ENCODE results near the gene YY1AP1. TPM values are rescaled to one million over a fixed set of nuclear protein-coding genes. Genes with fewer than 3 reads are reported as not detected.
"Not testable (repeated sequence)": the region's sequence is repeated elsewhere in the genome, so short reads cannot be mapped to it uniquely, and the experiment has no call there.

Gene YY1AP1
- total RNA-seq, 1 donor from 2014 or later = 91.7 TPM

DNA sequence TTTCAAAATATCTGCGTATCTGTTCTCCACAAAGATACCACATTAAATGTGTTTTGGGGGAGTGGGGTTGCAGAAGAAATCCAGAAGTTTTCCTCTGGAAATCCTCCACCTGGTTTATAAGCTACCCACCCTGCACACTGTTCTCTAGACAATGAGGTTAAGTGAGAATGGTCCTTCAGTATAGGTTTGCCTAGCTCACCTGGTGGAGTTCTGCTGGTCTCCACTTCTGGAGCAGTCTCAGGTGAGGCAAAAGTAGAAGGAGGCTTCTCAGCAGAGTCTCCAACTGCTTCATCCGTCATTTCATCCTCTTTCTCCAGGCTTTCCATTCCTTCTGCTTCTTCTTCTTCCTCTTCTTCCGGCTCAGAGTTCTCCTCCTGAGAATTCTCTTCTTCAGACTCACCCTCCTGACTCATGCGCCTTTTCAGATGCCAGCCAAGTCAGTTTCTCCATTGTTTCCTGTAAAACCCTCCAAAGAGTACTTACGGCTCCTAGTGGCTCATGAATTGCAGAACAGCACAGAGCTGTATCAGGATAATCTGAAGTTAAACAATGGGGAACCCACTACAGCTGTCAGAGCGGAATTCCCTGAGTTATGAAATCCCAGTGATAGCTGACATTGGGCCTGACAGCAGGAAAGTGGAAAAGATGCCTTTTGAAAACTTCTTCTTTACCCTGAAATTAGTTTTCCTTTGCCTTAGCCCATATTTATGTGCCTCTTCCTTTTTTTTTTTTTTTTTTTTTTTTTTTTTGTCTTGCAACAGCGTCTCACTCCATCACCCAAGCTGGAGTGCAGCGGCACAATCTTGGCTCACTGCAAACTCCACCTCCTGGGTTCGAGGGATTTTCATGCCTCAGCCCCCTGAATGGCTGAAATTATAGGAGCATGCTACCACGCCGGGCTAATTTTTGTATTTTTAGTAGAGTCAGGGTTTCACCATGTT lies 40.1 kb downstream of the YY1AP1 start:
- no peak for DNase-seq (ENCODE audit: low spot score)

DNA sequence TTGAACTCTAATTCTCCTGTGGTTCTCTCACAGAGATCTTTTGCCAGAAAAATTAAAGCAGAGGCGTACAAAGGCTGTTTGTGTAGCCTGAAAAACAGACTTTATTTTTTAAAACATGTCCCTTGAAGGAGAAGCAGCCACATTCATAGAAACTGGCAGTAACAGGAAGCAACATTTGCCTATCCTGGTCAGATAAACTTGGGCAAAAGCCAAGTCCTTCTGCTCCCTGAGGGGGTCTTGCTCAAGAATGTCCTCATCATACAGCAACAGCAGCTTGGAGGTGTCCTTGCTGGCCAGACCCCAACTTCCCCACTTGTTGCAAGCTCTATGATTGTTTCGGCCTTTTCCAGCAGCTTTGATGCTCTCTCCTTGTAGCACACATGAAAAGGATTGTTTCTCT lies 42.3 kb downstream of the YY1AP1 start:
- no peak for DNase-seq (ENCODE audit: low spot score)

GRCh38 chr1:155645648-155646047 lies 42.9 kb downstream of the YY1AP1 start:
- no peak for DNase-seq (ENCODE audit: low spot score)

- no peak for DNase-seq (ENCODE audit: low spot score)
Observed at GRCh38 chr1:155645034-155645598, 43.5 kb downstream of the YY1AP1 start.

GRCh38 chr1:155643230-155643629 lies 45.3 kb downstream of the YY1AP1 start:
- no peak for DNase-seq (ENCODE audit: low spot score)

DNA sequence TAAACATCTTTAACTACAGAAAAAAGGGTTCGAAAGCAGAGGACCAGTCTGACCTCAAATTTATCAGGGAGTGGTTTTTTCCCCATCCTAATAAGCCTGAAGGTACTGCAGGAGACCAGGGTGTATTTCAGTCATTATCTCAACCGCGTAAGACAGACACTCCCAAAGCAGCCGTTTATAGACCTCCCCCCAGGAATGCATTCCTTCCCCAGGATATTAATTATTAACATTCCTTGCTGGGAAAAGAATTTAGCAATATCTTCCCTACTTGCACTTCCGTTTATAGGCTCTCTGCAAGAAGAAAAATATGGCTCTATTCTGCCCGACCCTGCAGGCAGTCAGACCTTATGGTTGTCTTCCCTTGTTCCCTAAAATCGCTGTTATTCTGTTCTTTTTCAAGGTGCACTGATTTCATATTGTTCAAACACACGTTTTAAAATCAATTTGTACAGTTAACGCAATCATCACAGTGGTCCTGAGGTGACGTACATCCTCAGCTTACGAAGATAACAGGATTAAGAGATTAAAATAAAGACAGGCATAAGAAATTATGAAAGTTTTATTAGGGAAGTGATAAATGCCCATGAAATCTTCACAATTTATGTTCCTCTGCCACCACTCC lies 45.9 kb downstream of the YY1AP1 start:
- not testable (repeated sequence) for DNase-seq (ENCODE audit: low spot score)

DNA sequence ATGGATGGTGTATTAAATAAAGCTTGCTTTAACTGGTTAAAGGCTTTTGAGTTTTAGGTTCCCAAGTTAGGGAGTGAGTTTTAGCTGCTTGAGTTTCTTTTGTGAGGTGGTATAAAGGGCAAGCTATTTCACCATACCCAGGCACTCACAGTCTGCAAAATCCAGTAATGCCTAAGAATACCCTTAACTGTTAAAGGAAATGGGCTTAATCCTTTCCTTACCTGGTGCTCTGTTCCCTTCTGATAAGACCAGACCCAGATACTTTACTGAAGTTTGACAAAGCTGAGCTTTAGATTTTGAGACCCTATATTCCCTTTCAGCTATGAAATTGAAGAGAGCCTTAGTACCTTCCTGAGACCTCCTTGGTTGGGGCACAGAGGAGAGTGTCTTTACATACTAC lies 48.2 kb downstream of the YY1AP1 start:
- DNase-seq (ENCODE audit: low spot score) = no peak

GRCh38 chr1:155636397-155637153 lies 52.0 kb downstream of the YY1AP1 start:
- no peak for DNase-seq (ENCODE audit: low spot score)

DNA sequence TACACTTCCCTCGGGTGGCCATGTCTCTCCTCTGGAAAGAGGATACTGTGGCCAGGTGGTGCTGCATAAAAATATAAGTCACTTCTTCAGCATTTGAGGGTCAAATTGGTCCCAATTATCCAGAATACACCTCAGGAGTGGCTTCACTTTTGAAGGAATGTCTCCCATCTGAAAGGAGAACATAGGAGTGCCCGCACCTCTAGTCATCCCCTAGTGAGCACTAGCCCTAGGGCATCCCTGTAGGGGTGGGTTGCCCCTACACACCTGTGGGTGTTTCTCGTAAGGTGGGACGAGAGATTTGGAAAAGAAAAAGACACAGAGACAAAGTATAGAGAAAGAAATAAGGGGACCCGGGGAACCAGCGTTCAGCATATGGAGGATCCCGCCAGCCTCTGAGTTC lies 62.1 kb downstream of the YY1AP1 start:
- not testable (repeated sequence) for DNase-seq (ENCODE audit: low spot score)

DNA sequence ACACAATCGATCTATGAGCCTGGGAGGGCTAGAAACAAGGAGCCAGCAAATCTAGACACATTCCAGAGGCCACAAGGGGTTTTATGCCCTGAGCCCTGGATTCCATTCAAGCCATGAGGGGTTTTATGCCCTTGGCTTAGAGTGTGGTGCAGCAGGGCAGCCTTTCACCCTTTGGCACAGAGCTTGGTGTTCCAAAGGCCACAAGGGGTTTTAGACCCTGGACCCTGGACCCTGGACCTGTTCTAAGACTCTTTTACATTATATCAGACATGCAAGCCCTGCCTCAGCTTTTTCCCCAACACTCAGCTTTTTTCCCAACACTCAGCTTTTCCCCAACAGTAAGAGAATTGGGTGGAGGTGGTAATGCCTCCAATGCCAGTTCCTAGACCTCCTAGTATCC lies 65.2 kb downstream of the YY1AP1 start:
- no peak for DNase-seq (ENCODE audit: low spot score)

DNA sequence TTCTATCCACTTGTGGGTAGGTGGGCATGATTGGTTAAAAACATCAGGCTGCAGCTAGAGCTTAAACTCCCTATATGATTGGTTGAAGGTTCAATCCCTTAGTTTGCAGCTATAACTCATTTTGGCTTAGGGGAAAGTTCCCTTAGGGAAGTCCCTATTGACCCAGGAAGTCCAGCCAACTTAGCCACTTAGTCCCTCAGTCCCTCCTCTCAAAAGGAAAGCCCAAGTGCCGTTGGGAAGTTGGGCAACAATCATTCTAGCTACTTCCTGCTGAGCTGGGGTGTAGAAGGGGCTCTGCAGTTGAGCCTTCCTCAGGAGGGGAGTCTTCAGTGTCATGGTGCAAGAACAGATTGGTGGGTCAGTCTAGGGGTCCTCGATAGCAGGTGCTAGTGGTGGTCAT lies 66.4 kb downstream of the YY1AP1 start:
- DNase-seq (ENCODE audit: low spot score) = no peak

- not testable (repeated sequence) for DNase-seq (ENCODE audit: low spot score)
Observed at GRCh38 chr1:155613226-155613625, 75.3 kb downstream of the YY1AP1 start.

DNA sequence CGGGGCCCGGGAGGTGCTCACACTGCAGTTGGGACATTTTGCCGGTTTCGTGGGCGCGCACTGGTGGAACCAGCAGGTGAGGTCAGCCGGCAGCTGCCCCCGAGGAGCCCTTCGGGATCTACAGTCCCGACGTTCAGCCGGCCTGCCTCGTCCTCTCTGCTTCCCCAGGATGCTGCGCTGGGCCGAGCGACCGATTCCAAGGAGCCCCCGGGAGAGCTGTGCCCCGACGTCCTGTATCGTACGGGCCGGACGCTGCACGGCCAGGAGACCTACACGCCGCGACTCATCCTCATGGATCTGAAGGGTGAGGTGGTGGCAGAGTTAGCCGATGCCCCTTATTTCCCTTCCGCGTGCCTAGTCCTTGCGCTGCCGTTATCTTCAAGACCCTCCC lies 78.3 kb downstream of the YY1AP1 start:
- not testable (repeated sequence) for DNase-seq (ENCODE audit: low spot score)

GRCh38 chr1:155609515-155610256 lies 78.9 kb downstream of the YY1AP1 start, which contains the start of gene MSTO1:
Gene MSTO1, plus strand, starts transcription at chr1:155610218. Its CDS starts 31 bp downstream, at chr1:155610249.
- DNase-seq (ENCODE audit: low spot score) = peak; percentile 97

Other genes starting within 250 kb of the YY1AP1 start
- 88.5 TPM for gene ASH1L, start 126.0 kb downstream of the YY1AP1 start, total RNA-seq
- 80.0 TPM for gene MSTO1, start 78.6 kb downstream of the YY1AP1 start, total RNA-seq
- gene DAP3, start 317 bp upstream of the YY1AP1 start, total RNA-seq = 122 TPM
- 82.9 TPM for gene GON4L, start 168.4 kb upstream of the YY1AP1 start, total RNA-seq
- 11.3 TPM for gene SYT11, start 170.8 kb upstream of the YY1AP1 start, total RNA-seq
- 29.8 TPM for gene RIT1, start 222.6 kb upstream of the YY1AP1 start, total RNA-seq
- gene KHDC4, start 245.6 kb upstream of the YY1AP1 start, total RNA-seq = 83.8 TPM